Measurements from ENCODE around the gene HSD17B12. TPM values are rescaled to one million over a fixed set of nuclear protein-coding genes. Genes with fewer than 3 reads are reported as not detected.

The HSD17B12 gene
- total and polyA plus RNA-seq, 2 of the 13 experiments (the other 11 are each of a cell fraction or from before 2014, with no cell fraction given), result 50.3 to 117 TPM

- no peaks in the 10 kb centered on the region for H3K4me1 ChIP-seq (ENCODE audit: insufficient read depth, low read length)
- no peaks in the 10 kb centered on the region for H3K36me3 ChIP-seq (replicated peaks in 1 of 2; ENCODE audit: control insufficient read depth in 1 of 2, insufficient read depth in 2 of 2, low read length in 2 of 2)
- H3K27ac ChIP-seq (ENCODE audit: extremely low read length, insufficient read depth, low read length), result no peak overlapping the region
- TF ChIP-seq ZNF20 (CRISPR knock-in tag; IDR thresholded peaks at IDR 0.05), result no peak
- no peak for TF ChIP-seq ZSCAN12 (CRISPR knock-in tag; IDR thresholded peaks at IDR 0.05)
- TF ChIP-seq SMC3 (IDR thresholded peaks at IDR 0.05; ENCODE audit: low read length), result no peak
- no peak for TF ChIP-seq HNRNPLL (IDR thresholded peaks at IDR 0.05; ENCODE audit: low read depth, low read length, poor library complexity, severe bottlenecking)
- TF ChIP-seq FOXJ3 (CRISPR knock-in tag; IDR thresholded peaks at IDR 0.05; ENCODE audit: borderline replicate concordance), result no peak
- no peak for TF ChIP-seq RFX5 (IDR thresholded peaks at IDR 0.05; ENCODE audit: low read depth, low read length)
- TF ChIP-seq MATR3 (CRISPR knock-in tag; IDR thresholded peaks at IDR 0.05), result no peak
- TF ChIP-seq FUBP1 (CRISPR knock-in tag; IDR thresholded peaks at IDR 0.05; ENCODE audit: borderline replicate concordance), result no peak
- TF ChIP-seq REPIN1 (CRISPR knock-in tag; IDR thresholded peaks at IDR 0.05; ENCODE audit: borderline replicate concordance, low read depth), result no peak
- no peak for TF ChIP-seq ZNF256 (CRISPR knock-in tag; conservative IDR thresholded peaks at IDR 0.05)
- no peak for TF ChIP-seq ZNF232 (CRISPR knock-in tag; IDR thresholded peaks at IDR 0.05; ENCODE audit: borderline replicate concordance)
- TF ChIP-seq BATF2 (CRISPR knock-in tag; IDR thresholded peaks at IDR 0.05), result no peak
- TF ChIP-seq SMARCE1 (IDR thresholded peaks at IDR 0.05; ENCODE audit: borderline replicate concordance), result no peak
- TF ChIP-seq THYN1 (CRISPR knock-in tag; IDR thresholded peaks at IDR 0.05; ENCODE audit: borderline replicate concordance, low read depth), result no peak
- TF ChIP-seq FLYWCH1 (CRISPR knock-in tag; IDR thresholded peaks at IDR 0.05), result no peak
- TF ChIP-seq IKZF5 (CRISPR knock-in tag; IDR thresholded peaks at IDR 0.05), result no peak
- no peak for TF ChIP-seq ATF5 (CRISPR knock-in tag; IDR thresholded peaks at IDR 0.05; ENCODE audit: low read depth)
- no peak for TF ChIP-seq RNF2 (conservative IDR thresholded peaks at IDR 0.05; ENCODE audit: low read depth)
- FAIRE-seq (no peak), ATAC-seq (no peak), DNase-seq (ENCODE audit: low spot score) (no peak)
- H3K9ac ChIP-seq (ENCODE audit: insufficient read depth, low read depth, low read length), result no peak overlapping the region
- no peaks in the 10 kb centered on the region for H4K20me1 ChIP-seq (ENCODE audit: insufficient read depth, low read length)
- H3K4me2 ChIP-seq (ENCODE audit: low read depth, low read length), result no peak overlapping the region
- no peaks in the 10 kb centered on the region for H3K79me2 ChIP-seq (ENCODE audit: insufficient read depth, low read length)
- H3K4me3 ChIP-seq (replicated peaks in 1 of 3; ENCODE audit: insufficient read depth in 1 of 3, low read depth in 2 of 3, low read length in 3 of 3), result no peak overlapping the region
- no peak overlapping the region for H2AFZ ChIP-seq (ENCODE audit: low read length)
- in situ Hi-C loops (cut with HindIII; ENCODE audit: extremely low pct_ligation_motif_present, low pct_unique_long_range_greater_than_20kb), result no loop called here
- H3K27me3 ChIP-seq (ENCODE audit: control insufficient read depth in 1 of 2, insufficient read depth in 2 of 2, low read length in 2 of 2), result no peaks in the 10 kb centered on the region
- no peaks in the 10 kb centered on the region for H3K9me3 ChIP-seq (ENCODE audit: low read length)
- POLR2A ChIA-PET, result no interaction called here
- intact Hi-C loops (cut with micrococcal nuclease; ENCODE audit: unreplicated experiment), result no loop called here
- WGBS (ENCODE audit: low lambda C conversion rate), result 52% methylated on average over 2 of the region's 2 CpGs
- CTCF ChIA-PET (ENCODE audit: low intra/inter-chr PET ratio, low total read pairs), result no interaction called here
- no TSS peak for BruUV-seq (replicated peaks)
Measured at GRCh38 chr11:43866520-43866919, 186.0 kb downstream of the HSD17B12 start.
